ENCODE data around the gene ROPN1L. TPM values are rescaled to one million over a fixed set of nuclear protein-coding genes. Genes with fewer than 3 reads are reported as not detected.

ROPN1L gene
- total and polyA plus RNA-seq, 2 of the 8 experiments (the other 6 are each of a cell fraction or from before 2014, with no cell fraction given): 0.24 to 0.73 TPM

DNA sequence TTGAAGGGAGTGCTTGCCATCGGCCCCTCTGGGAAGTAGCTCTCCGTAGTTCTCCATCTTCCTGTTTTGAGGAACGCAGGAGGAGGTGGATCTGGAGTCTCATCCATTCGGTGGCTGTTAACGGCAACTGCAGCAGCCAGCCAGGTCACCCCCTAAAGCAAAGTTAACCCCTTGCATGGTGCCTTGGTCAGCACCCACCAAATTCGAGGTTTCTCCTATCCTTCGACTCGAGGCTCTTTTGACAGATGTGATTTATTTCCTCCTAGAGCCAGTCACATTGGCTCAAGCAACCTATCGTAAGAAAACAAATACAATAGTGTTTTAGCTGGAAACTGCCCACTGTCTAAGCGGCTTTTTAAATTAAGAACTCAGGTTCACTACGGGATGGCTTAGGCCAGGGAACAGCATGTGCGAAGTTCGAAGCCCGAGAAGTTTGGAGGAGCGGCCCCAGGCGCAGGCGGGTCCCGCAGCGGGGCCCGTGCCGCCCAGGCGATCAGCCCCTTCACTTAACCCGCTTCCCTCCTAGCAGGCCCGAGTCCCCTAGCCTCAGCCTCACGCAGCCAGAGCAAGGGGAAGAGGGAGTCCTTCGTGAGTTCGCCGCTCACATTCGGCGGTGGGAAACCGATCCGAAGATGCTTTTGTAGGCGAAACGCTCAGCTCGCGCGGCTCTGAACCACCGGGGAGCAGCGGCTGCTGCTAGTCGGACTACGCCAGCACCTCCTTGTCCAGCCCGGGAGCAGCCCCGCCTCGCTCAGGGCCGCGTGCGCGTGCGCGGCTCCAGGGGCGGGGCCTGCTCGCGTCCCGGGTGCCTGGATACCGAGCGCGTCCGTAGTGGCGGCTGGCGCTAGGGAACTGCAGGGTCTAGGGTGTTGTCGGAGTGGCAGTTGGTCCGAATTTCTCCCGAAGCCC lies at the start of gene ROPN1L (continued):
- TF ChIP-seq SAP30 (IDR thresholded peaks at IDR 0.05; ENCODE audit: insufficient read depth, insufficient replicate concordance, low read length) (no peak), BCL11A (IDR thresholded peaks at IDR 0.05; ENCODE audit: low read depth in 2 of 2, low read length in 2 of 2) (no peak), TEAD4 (IDR thresholded peaks at IDR 0.05; ENCODE audit: low read depth, low read length) (no peak), NRF1 (IDR thresholded peaks at IDR 0.05; ENCODE audit: low read depth, low read length) (peak; percentile 85), GTF2F1 (IDR thresholded peaks at IDR 0.05; ENCODE audit: borderline replicate concordance, low read depth, low read length) (no peak), RFX5 (IDR thresholded peaks at IDR 0.05; ENCODE audit: borderline replicate concordance, low read depth, low read length) (no peak), EGR1 (IDR thresholded peaks at IDR 0.05; ENCODE audit: borderline replicate concordance, low read depth, low read length) (no peak), MAFK (IDR thresholded peaks at IDR 0.05; ENCODE audit: low read depth, low read length) (no peak), TCF12 (IDR thresholded peaks at IDR 0.05; ENCODE audit: low read depth, low read length) (no peak), POLR2AphosphoS5 (IDR thresholded peaks at IDR 0.05; ENCODE audit: low read depth, low read length) (peak; percentile 59), KDM1A (IDR thresholded peaks at IDR 0.05; ENCODE audit: borderline replicate concordance, low read length) (peak; percentile 29; the same call in 1 of the 2 replicates), NANOG (IDR thresholded peaks at IDR 0.05; ENCODE audit: insufficient read depth, low read depth, low read length, poor library complexity, severe bottlenecking) (peak; percentile 4), ASH2L (IDR thresholded peaks at IDR 0.05; ENCODE audit: low read length) (peak; percentile 91), SIN3A (conservative IDR thresholded peaks at IDR 0.05 in 1 of 2, IDR thresholded peaks at IDR 0.05 in 1 of 2; ENCODE audit: low read depth in 1 of 2, low read length in 2 of 2) (peak; percentile 34 to 98; a peak in 3 of 4 replicates), RBBP5 (IDR thresholded peaks at IDR 0.05; ENCODE audit: borderline replicate concordance, low read depth, low read length) (peak; percentile 73), PHF8 (conservative IDR thresholded peaks at IDR 0.05; ENCODE audit: low read depth, low read length) (peak; percentile 65), ATF3 (IDR thresholded peaks at IDR 0.05; ENCODE audit: insufficient read depth, low read depth, low read length) (no peak), CBX5 (IDR thresholded peaks at IDR 0.05; ENCODE audit: low read depth, low read length) (no peak), SP4 (IDR thresholded peaks at IDR 0.05; ENCODE audit: low read length) (0 out of 2 replicates have a peak, but pooled peaks have one; percentile 78)
- TF ChIP-seq, protein P1, sequence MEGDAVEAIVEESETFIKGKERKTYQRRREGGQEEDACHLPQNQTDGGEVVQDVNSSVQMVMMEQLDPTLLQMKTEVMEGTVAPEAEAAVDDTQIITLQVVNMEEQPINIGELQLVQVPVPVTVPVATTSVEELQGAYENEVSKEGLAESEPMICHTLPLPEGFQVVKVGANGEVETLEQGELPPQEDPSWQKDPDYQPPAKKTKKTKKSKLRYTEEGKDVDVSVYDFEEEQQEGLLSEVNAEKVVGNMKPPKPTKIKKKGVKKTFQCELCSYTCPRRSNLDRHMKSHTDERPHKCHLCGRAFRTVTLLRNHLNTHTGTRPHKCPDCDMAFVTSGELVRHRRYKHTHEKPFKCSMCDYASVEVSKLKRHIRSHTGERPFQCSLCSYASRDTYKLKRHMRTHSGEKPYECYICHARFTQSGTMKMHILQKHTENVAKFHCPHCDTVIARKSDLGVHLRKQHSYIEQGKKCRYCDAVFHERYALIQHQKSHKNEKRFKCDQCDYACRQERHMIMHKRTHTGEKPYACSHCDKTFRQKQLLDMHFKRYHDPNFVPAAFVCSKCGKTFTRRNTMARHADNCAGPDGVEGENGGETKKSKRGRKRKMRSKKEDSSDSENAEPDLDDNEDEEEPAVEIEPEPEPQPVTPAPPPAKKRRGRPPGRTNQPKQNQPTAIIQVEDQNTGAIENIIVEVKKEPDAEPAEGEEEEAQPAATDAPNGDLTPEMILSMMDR (IDR thresholded peaks at IDR 0.05; ENCODE audit: control extremely low read depth in 1 of 3, insufficient read depth in 1 of 3, low read depth in 1 of 3, low read length in 3 of 3): peak in 1 of 3 experiments; percentile 14; a peak in 1 of 4 replicates

Measured in H1 (cell line).